WI38 (cell line): ENCODE measurements around the gene CA5A.

Experiments
- H3K4me3 ChIP-seq: 2 replicates; pipeline ENCODE4 v1.5.1; 2011; ENCODE audit warnings: low read depth, mild to moderate bottlenecking, control low read depth, low read length
- CTCF ChIP-seq: IDR thresholded peaks from 2 replicates; pipeline ENCODE4 v1.5.1; 2012; ENCODE audit warnings: low read depth, mild to moderate bottlenecking, control low read depth, low read length

The CA5A gene

GRCh38 chr16:87856791-87857228 is 79.5 kb downstream of the CA5A start:
- TF ChIP-seq CTCF = no peak
- H3K4me3 ChIP-seq = no peak overlapping the region

- H3K4me3 ChIP-seq = no peak overlapping the region
- TF ChIP-seq CTCF = no peak
These were observed 80.2 kb downstream of the CA5A start for GRCh38 chr16:87855852-87856715.

- no peak for TF ChIP-seq CTCF
- no peak overlapping the region for H3K4me3 ChIP-seq
These were observed 81.2 kb downstream of the CA5A start for GRCh38 chr16:87854907-87855683.

DNA sequence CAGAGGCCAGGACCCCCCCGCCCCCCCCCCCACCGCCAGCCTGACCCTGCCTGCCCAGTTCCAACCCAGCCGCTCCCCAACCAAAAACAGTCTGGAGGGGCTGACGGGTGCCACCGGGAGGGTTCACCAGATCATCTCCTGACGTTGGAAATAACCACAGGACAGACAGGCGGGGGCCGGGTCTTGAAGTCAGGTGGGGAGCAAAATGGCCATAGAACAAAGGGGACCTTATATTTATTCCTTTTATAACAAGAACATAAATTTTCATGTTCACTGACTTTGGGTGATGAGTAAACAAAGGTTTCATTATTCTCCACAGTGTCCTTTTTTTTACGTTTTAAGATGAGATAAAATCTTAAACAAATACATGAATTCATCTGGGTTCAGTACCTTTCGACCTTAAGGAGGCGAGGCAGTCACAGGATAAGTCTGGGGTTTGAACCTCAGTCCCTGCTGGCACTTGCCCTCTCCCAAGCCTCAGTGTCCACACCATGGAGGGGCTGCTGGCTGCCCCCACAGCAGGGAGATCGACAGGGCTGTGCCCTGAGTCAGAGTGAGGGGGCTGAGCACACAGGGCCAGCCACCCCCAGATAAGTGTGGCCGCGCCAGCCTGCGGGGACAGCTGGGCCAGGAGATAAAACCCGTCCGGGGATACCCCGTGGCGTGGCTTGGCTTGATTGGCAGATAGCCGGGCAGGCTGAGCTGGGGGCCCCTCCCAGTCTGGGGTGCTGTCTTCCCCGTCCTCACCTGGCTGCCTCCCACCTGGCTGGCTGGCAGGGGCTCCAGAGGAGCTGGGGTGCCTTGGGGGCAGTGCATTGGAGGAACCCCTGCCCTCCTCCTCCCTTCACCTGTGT is 82.0 kb downstream of the CA5A start:
- TF ChIP-seq CTCF = no peak

DNA sequence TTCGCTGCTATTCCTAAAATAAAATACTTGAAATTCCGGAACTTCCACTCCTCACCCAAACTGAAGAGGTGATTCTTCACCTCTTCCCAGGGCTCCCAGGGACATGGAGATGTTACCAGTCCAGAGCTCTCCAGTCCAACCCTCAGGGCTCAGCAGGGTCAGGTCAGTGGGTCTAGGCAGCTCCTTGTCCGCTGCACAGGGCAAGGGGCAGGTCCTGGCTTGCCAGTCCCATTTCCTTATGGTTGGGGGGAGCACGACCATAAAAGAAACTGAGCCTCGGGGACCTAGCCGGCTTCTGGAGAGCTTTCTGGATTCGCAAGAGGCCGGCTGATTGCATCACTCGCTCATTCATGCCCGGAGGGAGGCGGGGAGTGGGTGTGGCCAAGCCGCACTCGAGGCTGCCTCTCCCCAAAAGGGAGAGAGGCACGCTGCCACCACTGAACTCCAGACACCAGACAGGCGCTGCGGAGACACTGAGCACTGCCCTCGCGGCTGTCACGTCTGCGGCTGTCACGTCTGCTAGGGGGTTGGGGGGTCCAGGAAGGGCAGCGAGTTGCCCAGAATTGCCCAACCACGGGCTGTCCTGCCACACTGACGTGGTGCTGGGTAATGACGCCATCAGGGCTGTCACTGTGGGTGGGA is 82.8 kb downstream of the CA5A start:
- no peak for TF ChIP-seq CTCF
- H3K4me3 ChIP-seq = peak overlapping the region; percentile 44

More for the DNA sequence above, 82.0 kb downstream of the CA5A start:
- H3K4me3 ChIP-seq = no peak overlapping the region

DNA sequence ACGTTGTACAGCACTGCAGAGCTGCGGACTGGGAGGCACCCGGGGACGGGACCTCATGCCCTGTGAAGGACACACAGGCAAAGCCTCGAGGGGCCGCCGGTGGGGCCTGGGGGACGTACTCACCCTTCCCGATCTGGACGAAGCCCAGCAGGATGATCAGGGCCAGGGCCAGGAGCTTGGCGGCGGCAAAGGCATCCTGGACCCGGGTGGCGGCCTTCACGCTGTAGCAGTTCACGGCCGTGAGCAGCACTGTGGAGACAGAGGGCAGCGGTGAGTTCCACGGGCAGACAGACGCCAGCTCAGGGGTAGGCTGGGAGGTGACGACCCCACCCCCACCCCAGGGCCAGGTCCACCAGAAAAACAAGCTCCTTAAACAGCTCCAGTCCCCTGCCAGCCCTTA is 84.7 kb downstream of the CA5A start:
- no peak overlapping the region for H3K4me3 ChIP-seq
- no peak for TF ChIP-seq CTCF
